ENCODE measurements around the gene LIN9.
"Not testable (repeated sequence)": the region's sequence is repeated elsewhere in the genome, so short reads cannot be mapped to it uniquely, and the experiment has no call there.

Gene LIN9

GRCh38 chr1:226268421-226269124 lies 40.4 kb downstream of the LIN9 start:
- DNase-seq: no peak

DNA sequence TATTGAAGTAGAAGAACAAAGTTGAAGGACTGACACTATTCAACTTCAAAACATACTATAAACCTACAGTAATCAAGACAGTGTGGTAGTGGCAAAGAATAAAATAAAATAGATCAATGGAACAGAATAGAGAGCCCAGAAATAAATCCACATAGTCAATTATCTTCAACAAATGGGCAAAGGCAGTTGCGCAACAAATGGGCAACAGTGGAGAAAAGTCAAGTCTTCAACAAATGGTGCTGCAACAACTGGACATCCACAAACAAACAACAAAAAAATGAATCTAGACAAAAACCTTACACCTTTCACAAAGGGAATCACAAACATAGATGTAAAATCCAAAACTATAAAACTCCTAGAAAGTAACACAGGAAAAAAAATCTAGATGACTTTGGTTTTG lies 47.1 kb downstream of the LIN9 start:
- DNase-seq: no peak

DNA sequence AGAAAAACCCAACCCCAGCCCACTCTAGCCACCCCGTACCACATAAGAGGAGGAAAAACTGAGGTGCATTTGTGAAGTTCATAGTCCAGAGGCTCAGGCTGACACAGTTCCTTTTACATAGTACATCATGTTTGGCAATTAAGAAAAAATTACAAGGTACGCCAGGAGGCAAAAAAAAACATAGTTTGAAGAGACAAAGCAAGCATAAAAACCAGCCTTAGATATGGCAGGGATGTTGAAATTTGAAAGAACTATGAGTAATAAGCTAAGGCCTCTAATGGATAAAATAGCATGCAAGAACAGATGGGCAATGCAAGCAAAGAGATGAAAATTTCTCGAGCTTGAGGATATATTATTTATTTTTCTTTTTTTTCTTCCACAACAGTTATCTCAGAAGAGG lies 53.6 kb downstream of the LIN9 start:
- DNase-seq: no peak

DNA sequence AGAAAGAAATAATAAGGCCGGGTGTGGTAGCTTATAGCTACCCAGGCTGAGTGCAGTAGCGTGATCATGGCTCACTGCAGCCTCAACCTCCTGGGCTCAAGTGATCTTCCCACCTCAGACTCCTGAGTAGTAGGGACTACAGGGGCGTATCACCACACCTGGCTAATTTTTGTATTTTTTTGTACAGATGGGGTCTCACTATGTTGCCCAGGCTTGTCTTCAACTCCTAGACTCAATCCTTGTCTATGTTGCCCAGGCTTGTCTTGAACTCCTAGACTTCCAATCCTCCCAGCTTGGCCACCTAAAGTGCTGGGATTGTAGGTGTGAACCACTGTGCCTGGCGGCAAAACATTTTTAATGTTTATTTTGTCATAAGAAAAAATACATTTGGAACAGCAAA lies 55.0 kb downstream of the LIN9 start:
- no peak for DNase-seq

DNA sequence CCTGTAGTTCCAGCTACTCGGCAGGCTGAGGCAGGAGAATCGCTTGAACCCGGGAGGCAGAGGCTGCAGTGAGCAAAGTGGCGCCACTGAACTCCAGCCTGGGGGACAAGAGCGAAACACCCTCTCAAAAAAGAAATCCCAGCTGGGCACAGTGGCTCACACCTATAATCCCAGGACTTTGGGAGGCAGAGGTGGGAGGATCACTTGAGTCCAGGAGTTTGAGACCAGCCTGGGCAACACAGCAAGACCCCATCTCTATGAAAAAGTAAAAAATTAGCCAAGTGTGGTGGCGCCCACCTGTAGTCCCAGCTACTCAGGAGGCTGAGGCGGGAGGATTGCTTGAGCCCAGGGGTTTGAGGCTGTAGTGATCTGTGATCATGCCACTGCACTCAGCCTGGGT lies 56.1 kb downstream of the LIN9 start:
- not testable (repeated sequence) for DNase-seq

DNA sequence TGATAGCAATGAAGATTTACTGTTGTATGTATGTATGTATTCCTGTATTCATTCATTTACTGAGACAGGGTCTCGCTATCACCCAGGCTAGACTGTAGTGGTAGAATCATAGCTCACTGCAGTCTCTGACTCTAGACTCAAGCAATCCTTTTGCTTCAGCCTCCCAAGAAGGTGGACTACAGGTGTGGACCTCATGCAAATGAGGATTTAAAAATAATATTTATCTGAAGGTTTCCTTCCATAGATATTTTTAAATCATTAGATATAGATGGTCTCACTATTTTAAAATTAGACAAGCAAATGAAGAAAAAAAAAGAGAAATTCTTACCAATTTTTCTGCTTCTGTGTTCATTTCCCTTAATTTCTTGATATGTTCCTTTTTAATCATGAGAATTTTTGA lies 58.5 kb downstream of the LIN9 start:
- DNase-seq: no peak

- DNase-seq: no peak
Observed at GRCh38 chr1:226248796-226249195, 60.2 kb downstream of the LIN9 start.

DNA sequence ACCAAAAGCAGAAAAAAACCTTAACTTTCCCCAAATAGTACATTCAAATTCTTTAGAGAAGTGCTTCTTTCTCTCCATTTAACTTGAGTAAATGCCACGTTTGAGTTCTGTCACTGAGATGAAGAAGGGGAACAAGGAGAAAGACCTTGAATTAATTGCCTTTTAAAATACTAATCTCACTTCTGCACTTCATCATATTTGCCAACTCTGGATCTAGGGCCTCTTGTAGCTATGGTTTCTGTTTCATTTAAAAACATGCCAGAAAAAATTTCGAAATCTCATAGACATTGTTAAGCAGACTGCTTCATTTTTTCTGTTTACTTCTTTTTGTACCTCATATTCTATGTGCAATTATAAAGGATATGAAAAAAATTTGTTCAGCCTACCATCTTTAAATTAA lies 60.9 kb downstream of the LIN9 start:
- DNase-seq: no peak

DNA sequence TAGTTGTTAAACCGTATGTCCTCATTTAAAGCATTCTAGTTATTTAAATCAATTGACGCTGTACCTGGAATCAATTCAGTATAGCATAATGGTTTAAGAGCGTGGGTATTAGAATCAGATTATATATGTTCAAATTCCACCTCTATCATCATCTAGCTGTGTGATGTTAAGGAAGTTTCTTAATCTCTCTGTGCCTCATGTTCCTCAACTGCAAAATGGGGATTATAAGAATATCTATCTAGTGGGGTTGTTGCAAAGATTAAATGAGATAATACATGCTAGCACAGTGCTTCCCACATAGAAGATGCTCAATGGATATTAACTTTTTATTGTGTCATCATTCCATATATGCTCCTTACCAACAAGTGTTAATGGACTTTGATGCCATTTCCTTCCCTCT lies 69.5 kb downstream of the LIN9 start:
- no peak for DNase-seq

DNA sequence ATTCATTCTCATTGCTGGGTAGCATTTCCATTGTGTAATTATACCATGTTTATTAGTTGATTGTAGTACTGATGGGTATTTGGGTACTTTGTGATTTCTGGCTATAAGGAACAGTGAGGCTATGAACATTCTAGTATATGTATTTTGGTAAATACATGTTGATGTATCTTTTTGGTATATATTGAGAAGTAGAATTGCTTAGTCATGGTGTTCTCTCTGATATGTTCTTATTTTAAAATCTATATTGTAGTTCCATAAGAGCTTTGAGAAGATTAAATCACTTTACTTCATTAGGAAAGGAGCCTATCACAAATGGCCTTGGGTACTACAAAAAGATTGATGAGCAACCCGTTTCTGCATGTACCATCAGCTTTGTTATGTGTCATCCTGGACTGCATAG lies 72.1 kb downstream of the LIN9 start:
- no peak for DNase-seq

DNA sequence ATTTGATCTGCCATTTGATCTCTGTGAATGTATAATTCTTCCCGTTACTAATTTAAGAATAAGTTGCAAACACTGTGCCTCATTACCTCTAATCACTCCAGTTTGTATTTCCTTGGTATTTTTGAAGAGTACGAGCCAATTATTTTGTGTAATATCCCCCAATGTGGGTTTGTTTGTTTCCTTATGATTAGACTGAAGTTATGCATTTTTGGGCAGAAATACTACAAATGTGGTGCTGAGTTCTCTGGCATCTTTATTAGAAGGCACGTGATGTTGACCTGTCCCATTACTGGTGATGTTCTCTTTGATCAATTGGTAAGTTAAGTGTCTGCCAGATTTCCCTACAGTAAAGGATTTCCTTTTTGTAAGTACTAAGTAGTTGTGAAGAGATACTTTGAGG lies 75.2 kb downstream of the LIN9 start:
- no peak for DNase-seq

DNA sequence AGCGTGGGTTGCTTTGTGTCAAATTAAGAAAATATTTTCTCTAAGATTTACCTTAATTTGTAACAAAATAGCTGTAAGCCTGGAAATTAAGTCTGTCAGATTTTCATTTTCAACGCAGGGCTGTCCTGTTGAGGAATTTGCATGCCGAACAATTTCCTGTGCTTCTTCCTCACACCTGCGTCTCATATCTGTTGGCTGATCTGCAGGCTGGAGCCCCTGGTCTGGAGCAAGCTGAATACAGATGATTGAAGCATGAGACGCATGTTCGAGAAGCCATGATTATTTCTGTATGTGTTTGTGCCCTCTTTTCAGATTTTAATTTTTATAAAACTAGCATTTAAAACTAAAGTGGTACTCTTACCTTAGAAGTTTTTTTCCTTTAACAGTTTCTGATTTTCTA lies 75.7 kb downstream of the LIN9 start:
- DNase-seq: no peak

DNA sequence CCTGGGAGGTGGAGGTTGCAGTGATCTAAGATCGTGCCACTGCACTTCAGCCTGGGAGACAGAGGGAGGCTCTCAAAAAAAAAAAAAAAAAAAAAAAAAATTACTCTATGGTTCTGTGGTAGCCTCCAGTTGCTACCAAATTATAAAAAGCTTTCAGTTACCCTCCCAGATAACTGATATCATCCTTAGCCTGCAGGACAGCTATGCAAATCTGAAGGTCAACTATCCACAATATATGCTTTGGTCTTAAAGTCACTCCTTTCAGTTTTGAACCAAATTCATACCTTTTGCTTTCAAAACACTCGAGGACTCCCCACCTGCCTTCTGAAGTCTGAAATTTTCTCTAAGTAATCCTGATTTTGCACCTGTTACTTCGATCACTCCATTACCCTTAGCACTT lies 82.4 kb downstream of the LIN9 start:
- no peak for DNase-seq

- no peak for DNase-seq
Observed at GRCh38 chr1:226223786-226224244, 85.1 kb downstream of the LIN9 start.

- DNase-seq: no peak
Observed at GRCh38 chr1:226223157-226223785, 85.7 kb downstream of the LIN9 start, which contains the start of gene MIXL1. Gene MIXL1 (plus strand): TSS chr1:226223664. CDS start chr1:226223682, 18 bp downstream.

DNA sequence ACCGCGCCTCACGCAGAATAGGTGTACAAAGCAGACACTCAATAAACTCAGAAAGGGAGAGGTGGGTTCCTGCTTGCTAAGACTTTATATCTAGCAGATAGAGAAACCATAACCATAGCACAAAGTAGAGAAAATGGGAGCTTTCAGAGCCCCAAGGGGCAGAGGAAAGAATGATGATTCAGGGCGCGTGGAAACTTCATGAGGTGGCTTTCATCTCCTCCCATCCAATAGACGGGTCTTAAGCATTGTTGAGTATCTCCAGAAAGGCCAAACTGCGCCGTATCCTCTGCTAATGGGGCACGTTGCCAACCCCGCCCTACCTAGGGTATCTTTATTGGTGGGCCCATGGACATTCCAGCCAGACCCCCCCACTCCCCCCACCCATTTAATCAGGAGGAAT lies 86.3 kb downstream of the LIN9 start:
- no peak for DNase-seq

DNA sequence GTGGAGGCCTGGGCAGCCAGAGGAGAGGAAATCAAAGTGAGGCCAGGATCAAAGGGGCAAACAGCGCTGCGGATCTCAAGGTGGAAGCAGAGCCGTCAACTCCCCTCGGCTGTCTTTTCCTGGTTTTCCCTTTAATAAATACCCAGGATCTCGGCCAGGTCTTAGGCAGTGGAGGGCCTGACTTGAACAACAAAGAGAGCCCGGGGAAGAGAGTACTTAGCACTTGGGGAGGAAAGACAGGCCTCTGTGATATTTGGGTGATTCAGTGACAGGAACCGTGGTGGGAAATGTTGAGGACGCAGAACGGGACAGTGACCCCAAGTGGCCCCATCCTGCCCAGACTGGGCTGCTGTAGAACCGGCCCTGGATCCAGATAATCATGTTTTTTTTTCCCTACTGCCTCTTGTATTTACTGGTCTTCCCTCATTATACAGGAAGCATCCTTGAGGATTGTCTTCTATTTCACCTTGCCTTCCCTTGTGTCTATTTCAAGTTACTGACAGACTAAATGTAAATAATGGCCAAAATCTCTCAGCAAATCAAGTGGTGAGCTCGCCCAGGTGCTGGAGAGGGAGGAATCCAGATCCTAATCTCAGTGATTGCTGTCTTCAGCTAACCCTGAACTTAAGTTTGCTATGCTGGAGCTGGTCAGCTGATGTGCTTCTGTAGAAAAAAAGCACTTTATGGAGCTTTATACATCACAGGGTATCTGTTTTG lies 88.3 kb downstream of the LIN9 start:
- DNase-seq: no peak

DNA sequence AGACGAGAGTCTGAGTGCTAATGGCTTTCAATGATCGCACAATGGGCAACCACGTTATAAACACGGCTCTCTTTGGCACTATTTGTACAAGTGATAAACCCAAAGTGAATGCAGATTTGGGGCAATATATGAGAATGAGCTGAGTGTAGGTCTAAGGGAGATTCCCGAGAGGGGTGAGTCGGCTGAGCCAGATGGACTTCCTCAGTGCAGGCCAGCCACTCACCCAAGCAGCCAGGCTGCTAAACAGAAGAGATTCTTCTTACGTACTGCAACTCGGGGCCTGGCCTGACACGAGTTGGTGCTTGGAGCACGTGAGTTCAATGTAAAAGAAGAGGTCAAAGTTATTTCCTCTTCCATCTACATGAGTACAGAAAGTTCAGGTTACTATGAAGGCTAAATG lies 91.7 kb downstream of the LIN9 start:
- DNase-seq: no peak

DNA sequence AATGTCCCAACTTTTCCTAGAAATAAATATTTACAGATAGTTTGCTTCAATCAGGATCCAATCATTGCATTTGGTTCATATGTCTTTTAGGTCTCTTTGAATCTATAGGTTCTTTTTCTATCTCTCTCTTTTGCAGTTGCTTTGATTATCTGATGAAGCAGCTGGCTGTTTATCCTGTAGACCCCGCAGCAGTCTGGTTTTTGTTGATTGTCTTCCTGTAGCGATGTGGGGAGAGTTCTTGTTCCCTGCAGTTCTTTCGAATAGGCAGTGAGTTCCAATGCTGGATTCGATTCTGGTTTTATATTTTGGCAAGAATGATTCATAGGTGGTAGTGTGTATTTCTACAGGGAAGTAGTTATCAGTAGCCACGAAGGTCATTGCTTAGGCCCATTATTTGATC lies 92.9 kb downstream of the LIN9 start:
- DNase-seq: no peak

GRCh38 chr1:226215239-226215638 lies 93.7 kb downstream of the LIN9 start:
- no peak for DNase-seq

DNA sequence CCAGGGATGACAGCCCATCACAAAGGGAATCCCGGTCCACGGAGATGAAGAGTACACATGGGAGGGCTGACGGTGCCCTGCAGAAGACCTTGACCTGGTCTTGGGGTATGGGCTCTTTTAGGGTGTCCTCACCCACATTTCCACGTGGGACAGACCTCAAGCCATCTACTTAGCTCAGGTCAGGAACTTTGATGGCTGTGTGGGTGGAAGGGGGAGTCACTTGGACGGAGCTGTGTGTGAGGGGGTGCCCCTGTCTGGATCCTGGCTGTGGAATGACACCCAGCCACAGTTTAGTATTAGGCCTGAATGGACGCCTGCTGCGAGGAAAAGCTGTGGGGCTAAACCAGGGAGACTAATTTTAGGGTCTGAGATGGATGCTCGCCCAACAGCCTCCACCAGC lies 96.4 kb downstream of the LIN9 start:
- DNase-seq: no peak

DNA sequence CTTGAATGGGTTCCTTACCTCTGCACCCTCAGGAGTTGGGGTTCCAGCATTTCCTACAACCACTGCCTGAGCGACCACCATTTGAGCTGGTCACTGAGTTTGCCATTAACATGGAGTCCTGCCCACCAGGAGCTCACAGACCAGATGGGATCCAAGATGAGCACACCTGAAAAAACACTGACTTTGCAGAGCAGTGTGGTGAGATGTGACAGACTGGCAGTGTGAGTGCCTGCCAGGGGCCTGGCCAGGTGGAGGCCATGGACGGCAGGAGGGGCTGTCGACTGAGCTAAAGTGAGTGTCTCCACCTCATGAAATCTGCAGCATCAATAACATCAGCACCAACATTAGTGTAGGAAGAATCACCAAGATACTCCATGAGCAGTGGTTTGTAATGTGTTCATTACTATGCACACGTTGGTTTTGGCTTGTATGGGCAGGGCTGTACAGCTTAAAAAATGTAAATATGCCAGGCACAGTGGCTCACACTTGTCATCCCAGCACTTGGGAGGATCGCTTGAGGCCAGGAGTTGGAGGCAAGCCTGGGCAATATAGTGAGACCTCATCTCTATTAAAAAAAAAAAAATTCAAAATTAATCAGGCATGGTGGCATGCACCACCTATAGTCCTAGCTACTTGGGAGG lies 97.7 kb downstream of the LIN9 start:
- no peak for DNase-seq

GRCh38 chr1:226210571-226211176 lies 98.3 kb downstream of the LIN9 start:
- DNase-seq: no peak

Measured in GDM1 (cell line).